NCI-H146 treated with DMSO at 0.1 percent for 48 hours (cell line): ENCODE data around the gene SRSF9.

Source experiments
- DNase-seq: peaks from one replicate; lab custom pipeline; 2025; ENCODE audit not compliant: unreplicated experiment; lab: John Stamatoyannopoulos, UW

Gene SRSF9

DNA sequence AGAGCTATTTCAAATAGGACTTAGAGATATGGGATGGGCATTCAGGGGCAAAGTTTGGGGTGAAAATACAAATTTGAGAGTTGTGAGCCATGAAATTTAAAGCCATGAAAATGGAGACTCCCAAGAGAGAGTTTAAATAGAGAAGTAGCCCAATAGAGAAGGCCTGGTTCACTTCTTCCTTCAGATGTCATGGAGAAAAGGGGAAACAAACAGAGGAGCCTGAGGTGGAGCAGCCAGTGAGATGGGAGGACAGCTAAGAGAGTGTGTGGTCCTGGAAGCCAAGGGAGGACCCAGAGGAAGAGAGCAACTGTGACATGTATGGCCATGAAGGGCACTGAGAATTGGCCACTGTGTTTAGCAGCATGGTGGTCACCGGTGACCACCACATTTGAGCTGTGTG lies 14.1 kb upstream of the SRSF9 start:
- DNase-seq = no peak

DNA sequence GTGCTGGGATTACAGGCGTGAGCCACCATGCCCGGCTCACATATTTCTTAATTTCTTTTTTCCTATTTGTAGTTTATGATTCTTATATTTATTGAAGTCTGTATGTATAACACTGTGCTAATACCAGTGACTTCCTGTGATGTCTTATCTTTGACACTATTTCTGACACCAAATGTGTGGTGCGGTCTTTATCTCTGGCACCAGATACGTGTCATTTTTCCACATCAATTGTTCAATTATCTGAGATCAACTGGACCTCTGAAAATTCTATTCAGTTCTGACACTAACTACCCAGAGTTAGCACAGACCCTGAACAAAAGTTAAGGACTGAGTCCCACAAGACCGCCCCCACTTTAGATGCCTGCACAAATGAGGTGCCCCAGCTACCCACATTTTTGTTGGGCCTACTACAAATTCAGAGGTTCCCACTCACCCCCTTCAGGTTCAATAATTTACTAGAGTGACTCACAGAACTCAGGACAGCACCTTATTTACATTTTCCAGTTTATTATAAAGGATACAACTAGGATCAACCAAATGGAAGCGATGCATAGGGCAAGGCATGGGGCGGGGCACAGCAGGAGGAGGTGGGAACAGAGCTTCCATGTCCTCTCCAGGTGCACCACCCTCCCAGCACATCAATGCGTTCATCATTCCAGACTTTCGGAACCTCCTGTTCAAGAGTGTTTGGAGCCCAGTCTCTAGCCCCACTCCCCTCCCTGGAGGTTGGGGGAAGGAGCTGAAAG lies 11.6 kb upstream of the SRSF9 start:
- DNase-seq = no peak

DNA sequence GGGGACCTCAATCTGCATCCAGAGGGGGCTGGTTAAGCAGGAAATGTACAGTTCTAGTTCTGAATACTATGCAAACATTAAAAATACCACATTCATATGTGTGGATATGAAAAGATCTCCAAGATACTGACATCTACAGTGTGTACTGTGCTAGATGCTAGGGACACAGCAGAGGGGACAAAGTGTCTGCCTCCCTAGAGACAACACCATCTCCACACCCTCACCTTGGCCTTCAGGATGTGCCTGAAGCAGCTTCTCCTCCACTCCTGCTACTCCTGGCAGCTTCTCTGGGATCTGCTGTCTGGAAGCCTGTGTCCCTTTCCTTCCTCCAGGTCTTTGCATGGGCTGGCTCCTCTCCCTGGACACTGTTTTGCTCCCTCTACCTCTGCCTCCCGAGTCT lies 10.7 kb upstream of the SRSF9 start:
- no peak for DNase-seq

DNA sequence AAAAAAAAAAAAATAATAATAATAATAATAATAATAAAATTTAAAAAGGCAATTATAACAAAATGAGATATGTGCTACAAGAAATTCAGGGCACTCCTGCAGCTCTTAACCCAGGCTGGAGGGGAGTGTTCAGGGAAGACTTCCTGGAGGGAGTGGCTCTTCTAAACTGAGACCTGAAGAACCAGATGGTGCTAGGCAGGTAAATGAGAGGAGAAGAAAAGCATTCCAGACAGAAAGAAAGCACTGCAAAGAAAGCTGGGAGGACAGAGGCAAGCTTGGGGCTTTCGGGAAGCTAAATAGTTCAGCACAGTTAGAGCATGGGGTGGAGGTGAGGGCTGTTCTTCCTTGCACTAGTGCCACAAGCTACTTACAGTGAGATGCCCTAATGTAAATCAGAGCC lies 9.9 kb upstream of the SRSF9 start:
- DNase-seq = no peak

DNA sequence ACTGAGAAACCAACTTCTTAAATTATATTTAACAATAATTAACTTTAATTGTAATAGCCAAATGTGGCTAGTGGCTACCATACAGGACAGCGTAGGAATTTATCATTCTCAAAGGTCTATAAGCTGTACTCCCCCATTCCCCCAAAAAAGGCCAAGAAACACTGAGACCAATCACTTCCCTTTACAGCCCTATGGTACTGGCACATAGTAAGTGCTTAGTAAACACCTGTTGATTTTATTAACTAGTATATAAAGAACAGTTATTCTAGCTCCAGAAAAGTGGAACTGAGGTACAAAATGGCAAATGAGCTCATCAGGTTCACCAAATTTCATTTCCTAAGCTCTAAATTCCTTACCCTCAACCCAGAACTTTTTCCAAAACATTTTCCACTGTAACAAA lies 6.1 kb upstream of the SRSF9 start:
- DNase-seq = no peak

DNA sequence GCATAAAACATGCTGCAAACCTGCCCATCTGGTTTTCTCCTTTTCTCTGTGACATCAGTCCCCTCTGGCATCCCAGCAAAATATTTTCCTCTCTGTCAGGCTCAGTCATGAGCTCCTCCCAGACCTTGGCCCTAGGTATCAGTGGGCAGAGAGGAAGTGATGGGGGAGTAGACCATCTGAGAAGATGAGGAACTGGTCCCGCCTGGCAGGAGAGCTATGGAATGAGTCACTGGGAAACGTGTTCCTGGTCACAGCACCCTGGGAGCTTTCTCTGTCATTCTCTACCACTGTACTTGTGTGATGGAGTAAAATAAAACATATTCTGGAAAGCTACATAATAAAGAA lies 5.0 kb upstream of the SRSF9 start:
- no peak for DNase-seq

DNA sequence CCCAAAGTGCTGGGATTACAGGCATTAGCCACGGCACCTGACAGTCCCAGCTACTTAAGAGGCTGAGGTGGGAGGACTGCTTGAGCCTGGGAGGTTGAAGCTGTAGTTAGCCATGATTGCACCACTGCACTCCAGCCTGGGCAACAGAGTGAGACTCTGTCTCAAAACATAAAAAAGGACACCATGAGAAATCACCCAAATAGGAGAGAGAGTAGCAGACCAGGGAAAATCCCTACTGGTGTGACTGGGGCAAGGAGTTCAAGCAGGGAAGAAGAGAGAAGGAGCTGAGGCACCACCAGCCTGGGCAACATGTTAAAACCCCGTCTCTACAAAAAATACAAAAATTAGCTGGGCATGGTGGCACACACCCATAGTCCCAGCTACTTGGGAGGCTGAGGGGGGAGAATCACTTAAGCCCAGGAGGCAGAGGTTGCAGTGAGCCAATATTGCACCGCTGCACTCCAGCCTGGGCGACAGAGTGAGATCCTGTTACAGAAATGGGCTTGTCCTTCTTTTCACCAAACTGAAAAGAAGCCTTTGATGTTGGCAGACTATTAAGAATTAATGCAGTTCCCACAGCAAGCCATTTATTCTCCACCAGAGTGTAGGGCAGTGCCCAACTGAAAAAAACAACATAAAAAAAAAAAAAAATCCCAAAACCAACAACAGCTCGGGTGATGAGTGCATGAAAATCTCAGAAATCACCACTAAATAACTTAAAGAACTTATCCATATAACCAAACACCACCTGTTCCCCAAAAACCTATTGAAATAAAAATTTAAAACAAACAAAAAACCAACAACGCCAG lies 4.5 kb upstream of the SRSF9 start:
- no peak for DNase-seq

DNA sequence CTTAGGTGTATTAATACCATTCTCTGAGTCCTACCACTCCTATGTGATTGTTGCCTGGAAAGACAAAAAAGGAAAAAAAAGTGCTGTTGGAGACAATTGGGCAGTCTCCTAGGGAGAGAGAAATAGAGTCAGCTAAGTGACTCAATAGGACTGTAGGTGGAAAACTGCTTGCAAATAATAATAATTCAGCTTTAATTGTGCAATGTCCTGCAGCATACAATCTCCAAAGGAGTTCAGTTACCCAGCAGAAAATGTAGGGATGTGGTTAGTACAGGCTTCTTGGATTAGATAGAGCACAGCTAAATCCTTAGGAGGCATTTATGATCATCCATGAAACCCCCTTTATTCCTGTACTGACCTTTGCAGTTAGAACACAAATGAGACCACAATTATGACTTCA lies 3.0 kb upstream of the SRSF9 start:
- no peak for DNase-seq

DNA sequence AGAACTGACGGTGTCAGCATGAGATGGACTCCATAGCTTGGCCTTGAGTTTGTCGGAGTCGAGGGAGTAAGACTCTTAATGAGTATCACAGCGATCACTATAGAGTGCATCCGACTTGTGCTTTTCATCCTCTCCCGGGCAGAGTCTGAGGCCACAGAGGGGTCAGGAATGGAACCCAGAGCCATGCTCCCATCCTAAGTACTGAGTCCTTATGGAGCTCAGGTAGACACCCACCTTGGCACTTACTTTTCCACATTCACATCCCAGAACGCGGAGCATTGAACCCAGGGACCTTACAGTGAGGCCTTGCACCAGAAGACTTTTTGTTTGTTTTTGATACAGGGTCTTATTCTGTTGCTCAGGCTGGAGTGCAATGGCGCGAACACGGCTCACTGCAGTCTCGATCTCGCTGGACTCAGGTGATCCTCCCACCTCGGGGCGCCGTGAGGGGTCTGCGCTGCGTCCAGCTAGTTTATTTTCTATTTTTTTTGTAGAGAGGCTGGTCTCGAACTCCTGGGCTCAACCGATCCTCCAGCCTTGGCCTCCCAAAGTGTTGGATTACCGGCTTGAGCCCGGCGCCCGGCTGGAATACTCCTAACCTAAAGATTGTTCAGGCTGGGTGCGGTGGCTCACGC lies 719 bp upstream of the SRSF9 start:
- no peak for DNase-seq

DNA sequence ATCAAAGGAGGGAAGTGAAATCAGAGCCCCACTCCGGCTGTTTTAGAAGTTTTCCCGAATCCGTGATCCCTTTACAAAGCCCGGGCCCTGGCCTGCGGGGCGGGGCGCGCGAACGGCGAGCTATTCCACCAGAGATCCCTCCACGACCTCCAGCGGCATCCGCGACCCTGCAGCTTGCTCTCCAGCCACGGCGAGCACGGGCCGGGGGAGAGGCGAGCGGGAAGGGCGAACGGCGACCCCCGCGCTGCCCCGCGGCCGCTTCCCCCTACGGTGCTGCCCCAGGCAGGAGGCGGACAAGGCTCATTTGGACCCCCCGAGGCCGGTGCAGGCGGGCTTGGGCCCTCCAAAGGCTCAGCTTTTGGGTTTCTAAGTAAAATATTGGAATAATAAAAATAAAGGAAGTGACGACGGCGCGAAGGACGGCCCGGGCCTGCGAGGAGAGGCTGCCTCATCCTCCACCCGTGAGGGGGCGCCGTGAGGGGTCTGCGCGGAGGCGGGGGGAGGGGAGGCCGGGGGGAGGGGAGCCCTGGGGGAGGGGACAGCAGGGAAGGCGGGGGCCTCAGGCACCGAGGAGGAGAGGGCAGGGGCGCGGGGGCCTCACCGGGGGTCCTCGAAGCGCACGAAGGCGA lies 613 bp downstream of the SRSF9 start:
- no peak for DNase-seq

DNA sequence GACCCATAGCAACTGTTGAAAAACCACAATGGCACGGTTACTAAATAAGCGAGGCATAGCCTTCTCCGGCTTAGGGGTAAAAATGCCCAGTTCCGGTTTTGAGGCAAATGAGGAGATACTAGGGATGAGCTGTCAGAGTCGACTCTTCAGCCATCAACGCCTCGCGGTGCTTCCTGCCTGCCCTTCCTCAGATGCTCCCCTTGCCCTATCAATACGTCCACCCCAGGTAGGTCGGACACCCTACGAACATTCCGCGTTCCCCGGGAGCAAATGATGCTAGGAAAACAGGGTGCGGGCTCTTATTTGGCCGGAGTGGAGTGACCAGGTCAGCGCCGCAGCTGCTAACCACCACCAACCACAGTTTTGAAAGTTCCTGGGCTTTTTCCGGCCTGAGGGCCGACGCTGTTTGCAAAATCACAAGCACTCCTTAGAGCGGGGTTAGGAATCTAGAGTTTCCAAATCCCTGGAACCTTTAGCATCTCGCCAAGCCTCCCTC lies 1.2 kb downstream of the SRSF9 start:
- DNase-seq = no peak

DNA sequence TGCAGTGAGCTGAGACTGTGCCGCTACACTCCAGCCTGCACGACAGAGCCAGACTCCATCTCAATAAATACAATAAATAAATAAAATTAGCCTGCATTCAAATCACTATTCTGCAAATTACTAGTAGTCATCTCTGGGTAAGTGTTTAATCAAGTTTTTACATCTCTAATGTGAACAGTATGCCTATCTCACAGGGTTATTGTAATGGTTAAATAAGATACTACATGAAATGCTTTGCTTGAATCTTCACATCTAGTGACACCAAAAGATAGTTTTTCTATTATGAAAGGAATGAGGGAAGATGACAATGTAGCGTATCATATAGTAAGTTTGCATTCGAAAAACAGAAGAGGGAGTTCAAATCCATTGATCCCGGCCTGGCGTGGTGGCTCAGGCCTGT lies 2.1 kb downstream of the SRSF9 start:
- no peak for DNase-seq

DNA sequence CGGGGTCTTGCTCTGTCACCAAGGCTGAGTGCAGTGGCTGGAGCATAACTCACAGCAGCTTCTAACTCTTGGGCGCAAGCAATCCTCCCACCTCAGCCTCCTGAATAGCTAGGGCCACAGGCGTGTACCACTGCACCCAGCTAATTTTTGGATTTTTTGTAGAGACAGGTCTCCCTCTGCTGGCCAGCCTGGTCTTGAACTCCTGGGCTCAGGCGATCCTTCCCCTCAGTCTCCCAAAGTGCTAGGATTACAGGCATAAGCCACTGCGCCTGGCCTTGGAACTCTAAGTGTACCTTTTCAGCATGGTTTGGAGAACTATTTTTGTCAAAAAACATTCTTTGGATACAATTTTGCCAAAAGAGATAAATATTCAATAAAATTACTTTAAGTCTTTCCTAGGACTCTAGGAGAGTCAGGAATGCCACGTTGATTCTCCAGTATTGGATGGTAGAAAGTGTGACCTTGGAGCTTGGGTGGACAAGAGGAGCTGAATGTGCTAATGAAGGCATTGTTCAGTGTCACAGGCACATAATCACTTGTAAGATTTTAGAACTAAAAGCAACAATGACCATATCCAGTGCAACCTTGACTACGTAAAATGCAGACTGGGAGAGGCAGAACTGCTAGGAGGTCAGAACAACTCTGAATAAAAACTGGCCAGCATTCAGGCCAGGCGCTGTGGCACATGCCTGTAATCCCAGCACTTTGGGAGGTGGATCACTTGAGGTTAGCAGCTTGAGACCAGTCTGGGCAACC lies 2.8 kb downstream of the SRSF9 start:
- no peak for DNase-seq

DNA sequence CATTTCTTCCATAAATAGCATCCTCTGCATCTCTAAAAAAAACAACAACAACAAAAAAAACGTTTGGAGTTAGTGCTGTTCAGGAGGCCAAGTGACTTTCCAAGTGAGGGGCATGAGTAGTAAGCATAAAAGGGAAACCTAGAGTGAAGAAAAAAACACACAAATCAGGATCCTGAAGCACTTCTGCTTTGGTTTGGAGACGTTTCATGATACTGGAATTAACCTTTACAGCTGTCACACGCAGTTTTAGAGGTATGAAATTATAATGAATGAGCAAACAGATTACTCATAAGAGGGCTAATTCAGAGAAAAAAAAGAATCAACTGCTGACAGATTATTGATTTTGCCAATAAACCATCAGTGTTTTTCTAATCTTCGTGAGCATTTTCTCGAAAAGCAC lies 3.8 kb downstream of the SRSF9 start:
- DNase-seq = no peak

DNA sequence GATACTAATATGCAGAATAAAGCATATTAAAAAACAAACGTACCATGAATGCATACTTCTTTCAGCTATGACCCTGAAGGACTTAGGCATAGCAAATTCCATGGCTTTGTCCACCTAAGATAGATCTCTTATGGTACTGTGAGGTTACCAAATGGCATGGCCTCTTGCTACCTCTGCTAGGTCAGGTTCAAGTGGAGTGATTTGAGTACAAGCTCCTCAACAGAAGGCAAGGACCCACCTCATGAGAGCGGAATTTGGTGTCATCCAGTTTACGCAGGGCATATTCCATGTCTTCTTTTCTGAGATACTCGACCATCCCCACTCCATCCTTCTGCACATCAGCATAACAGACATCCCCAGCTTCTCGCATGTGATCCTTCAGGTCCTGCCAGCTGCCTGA lies 5.8 kb downstream of the SRSF9 start:
- no peak for DNase-seq

DNA sequence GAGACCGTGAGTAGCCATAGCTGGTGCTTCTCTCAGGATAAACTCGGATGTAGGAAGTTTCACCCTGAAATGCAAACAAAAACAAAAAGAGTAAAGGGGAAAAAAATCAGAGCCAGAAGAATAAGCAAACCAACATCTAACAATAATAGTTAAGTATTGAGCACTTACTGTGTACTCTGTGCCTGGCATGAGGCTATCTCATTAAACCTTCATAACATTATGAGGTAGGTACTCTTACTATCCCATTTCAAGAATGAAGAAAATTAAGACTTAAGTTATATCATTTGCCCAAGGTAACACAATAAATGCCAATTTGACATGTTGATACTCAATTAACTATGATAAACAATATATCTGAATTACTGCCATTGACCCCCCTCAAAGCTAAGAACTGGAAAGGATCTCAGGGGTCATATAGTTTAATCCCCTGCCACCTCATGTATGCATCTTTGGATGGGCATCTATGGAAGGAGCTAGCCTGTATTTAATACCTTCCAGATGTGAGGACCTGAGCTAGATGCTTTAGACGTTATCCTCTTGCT lies 7.4 kb downstream of the SRSF9 start:
- DNase-seq = no peak

DNA sequence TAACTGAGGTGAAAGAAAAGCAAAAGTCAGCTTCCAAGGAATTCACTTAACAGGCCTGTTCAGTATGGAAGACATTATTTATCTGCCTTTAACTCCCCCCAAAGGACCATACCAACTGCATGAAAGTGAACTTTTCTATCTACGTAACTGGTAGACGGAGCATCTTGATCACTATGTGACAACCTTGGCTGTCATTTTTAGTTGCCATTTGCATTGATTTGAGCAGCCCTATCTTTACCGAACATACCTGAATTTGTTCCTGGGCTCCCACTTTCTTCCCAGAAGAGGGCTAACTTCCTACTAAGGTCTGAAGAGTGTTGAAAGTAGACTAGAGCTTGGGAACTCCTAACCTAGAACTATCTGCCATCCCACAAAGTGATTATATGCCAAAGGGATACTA lies 9.4 kb downstream of the SRSF9 start:
- DNase-seq = no peak

DNA sequence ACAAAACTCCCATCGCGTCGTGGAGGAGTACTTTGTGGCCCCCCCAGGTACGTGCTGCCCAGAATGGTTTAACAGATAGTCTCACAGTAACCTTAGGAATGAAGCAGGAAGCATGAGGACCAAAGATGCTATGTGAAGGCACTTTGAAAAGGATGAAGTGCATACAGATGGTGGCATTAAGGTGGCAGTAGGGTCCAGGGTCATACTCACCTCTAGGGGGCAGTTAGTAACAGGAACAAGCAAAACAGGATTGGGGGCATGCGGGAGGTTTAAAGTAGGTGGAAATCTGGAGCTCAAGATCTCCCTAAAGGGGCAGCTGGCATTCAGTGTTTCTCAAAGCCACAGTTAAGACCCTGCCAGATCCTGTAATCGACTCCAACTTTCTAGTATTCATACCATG lies 12.4 kb downstream of the SRSF9 start:
- DNase-seq = no peak

DNA sequence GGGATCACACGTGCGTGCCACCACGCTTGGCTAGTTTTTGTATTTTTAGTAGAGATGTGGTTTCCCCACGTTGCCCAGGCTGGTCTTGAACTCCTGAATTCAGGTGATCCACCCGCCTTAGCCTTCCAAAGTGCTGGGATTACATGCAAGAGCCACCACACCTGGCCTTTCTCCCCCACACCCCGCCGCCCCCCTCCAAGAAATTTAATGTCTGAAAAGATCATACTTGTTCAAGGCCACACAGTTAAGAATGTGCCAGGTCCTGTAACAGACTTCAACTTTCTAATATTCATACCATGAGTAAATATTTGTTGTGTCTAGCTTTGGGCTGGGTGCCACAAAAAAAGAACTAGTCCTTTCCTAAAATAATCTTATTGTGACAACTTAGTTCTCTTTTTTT lies 14.2 kb downstream of the SRSF9 start:
- no peak for DNase-seq

DNA sequence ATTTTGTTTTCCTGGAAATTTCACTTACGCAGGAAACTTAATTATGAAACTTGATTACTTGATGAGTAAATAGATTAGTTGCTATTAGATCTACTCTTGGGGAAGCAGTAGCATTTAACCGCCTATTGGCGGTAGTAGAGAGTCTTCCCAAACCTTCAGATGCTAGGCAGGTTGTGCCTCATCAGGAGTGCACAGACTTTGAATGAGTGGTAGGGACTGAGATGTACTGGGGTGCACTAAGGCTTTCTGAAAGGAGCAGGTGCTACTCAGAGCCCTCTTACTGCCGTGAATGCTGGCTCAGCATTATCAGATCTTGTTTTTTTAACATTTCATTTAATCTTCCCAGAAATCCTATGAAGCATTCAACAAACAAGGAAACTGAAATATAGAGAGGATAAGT lies 15.6 kb downstream of the SRSF9 start:
- DNase-seq = no peak
